Mesendoderm (in vitro differentiated cells): ENCODE measurements around the gene RAB20.

Experiments
- DNase-seq: peaks from one replicate; pipeline ENCODE4 v3.0.0; 2013
- H2AK5ac ChIP-seq: 2 replicates; pipeline ENCODE4 v1.6.1; 2013; ENCODE audit warnings: low read length, inconsistent platforms
- H2BK120ac ChIP-seq: 2 replicates; pipeline ENCODE4 v1.6.1; 2013; ENCODE audit warnings: low read depth, mild to moderate bottlenecking, low read length, moderate library complexity, mixed read lengths
- H2BK15ac ChIP-seq: replicated peaks from 2 replicates; pipeline ENCODE4 v1.6.1; 2013; ENCODE audit warnings: low read depth, mild to moderate bottlenecking, moderate library complexity
- H2BK5ac ChIP-seq: 2 replicates; pipeline ENCODE4 v1.6.1; 2013; ENCODE audit warnings: low read length, inconsistent platforms
- H3K18ac ChIP-seq: 2 replicates; pipeline ENCODE4 v1.6.1; 2013; ENCODE audit warnings: mild to moderate bottlenecking, low read length, mixed read lengths
- H3K23ac ChIP-seq: one replicate; pipeline ENCODE4 v1.6.1; 2013; ENCODE audit warnings: low read length
- H3K27ac ChIP-seq: 2 replicates; pipeline ENCODE4 v1.5.1; 2013; ENCODE audit warnings: low read depth, mild to moderate bottlenecking, inconsistent platforms, low read length, moderate library complexity
- H3K27me3 ChIP-seq: 2 replicates; pipeline ENCODE4 v1.6.1; 2013; ENCODE audit warnings: low read length, control low read depth, mild to moderate bottlenecking, inconsistent platforms; ENCODE audit not compliant: insufficient read depth, poor library complexity
- H3K36me3 ChIP-seq: 2 replicates; pipeline ENCODE4 v1.6.1; 2013; ENCODE audit warnings: low read length, inconsistent platforms; ENCODE audit not compliant: control insufficient read depth, insufficient read depth
- H3K4ac ChIP-seq: one replicate; pipeline ENCODE4 v1.6.1; 2013; ENCODE audit warnings: low read depth, mild to moderate bottlenecking, low read length, moderate library complexity
- H3K4me1 ChIP-seq: 2 replicates; pipeline ENCODE4 v1.6.1; 2013; ENCODE audit warnings: low read depth, low read length, inconsistent platforms; ENCODE audit not compliant: control insufficient read depth
- H3K4me2 ChIP-seq: 2 replicates; pipeline ENCODE4 v1.6.1; 2013; ENCODE audit warnings: low read length
- H3K4me3 ChIP-seq: 2 replicates; pipeline ENCODE4 v1.5.1; 2013; ENCODE audit warnings: mild to moderate bottlenecking, low read length
- H3K56ac ChIP-seq: one replicate; pipeline ENCODE4 v1.6.1; 2013; ENCODE audit warnings: low read length
- H3K79me1 ChIP-seq: 2 replicates; pipeline ENCODE4 v1.6.1; 2013; ENCODE audit warnings: low read length, inconsistent platforms
- H3K79me2 ChIP-seq: 2 replicates; pipeline ENCODE4 v1.6.1; 2013; ENCODE audit warnings: mild to moderate bottlenecking, low read length; ENCODE audit not compliant: control insufficient read depth, insufficient read depth
- H3K9ac ChIP-seq: 2 replicates; pipeline ENCODE4 v1.6.1; 2013; ENCODE audit warnings: low read length, inconsistent platforms
- H4K5ac ChIP-seq: one replicate; pipeline ENCODE4 v1.6.1; 2013; ENCODE audit warnings: low read length
- H4K8ac ChIP-seq: one replicate; pipeline ENCODE4 v1.6.1; 2013; ENCODE audit warnings: low read depth, mild to moderate bottlenecking, control low read depth, low read length, moderate library complexity
- WGBS: extraction: QIAGEN DNeasy Blood & Tissue Kit; methylation state at CpG from one replicate; pipeline ENCODE4 v1.1.7; 2013; ENCODE audit warnings: low lambda C conversion rate, missing lambda C conversion rate; ENCODE audit not compliant: insufficient coverage; ENCODE audit errors: extremely low coverage; 5-methylcytosine and 5-hydroxymethylcytosine counted together

RAB20 gene

DNA sequence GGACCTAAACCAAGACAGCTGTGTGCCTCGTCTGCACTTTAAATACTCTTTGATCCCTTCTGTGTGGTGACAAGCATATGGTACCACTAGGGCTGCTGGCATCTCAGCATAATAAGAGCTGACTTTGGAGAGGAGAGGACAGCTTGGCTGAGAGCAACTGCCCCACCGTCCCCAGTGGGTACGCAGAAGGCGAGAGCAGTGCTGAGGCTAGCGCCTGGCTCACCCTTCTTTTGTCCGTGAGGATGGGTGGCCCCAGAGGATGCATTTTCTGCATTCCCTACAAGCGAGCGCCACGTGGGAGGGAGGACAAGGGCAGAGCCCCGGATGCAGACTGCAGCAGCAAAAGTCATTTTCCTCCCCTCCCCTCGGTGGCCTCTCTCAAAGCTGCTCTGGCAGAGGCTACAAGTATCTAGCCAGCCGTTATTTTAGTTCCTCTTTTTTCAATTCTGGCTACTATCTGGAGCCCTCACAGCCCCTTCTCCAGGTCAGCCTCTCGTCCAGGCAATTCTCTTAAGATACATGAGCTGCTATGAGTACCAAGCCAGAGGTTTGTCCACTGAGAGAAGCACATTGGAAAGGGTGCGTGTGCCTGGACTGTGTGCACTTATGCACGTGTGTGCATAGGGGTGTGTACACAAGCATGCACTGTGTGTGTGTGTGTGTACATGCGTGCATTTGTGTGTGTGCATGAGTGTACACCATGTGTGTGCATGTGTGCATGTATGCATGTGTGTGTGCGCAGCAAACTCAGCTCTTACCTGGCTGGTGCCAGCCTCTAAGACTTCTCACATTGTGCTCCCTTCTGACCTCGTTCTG is 51.3 kb downstream of the RAB20 start:
- Histone ChIP-seq H3K56ac (no peak overlapping the region), H3K4me2 (no peak overlapping the region), H2BK5ac (no peak overlapping the region), H3K4me1 (no peaks in the 10 kb centered on the region), H3K79me1 (no peaks in the 10 kb centered on the region), H3K4ac (no peak overlapping the region), H4K8ac (no peak overlapping the region), H3K4me3 (no peak overlapping the region), H2AK5ac (no peak overlapping the region), H3K9ac (no peak overlapping the region), H2BK120ac (no peak overlapping the region), H3K27me3 (no peaks in the 10 kb centered on the region), H2BK15ac (no peak overlapping the region), H3K27ac (no peak overlapping the region), H4K5ac (no peak overlapping the region), H3K36me3 (peaks cover 2% of the 10 kb centered on the region), H3K18ac (no peak overlapping the region), H3K79me2 (no peaks in the 10 kb centered on the region), H3K23ac (no peak overlapping the region)
- WGBS: no CpG with 5 or more reads among the region's 18 CpGs
- peak; percentile 43 for DNase-seq

DNA sequence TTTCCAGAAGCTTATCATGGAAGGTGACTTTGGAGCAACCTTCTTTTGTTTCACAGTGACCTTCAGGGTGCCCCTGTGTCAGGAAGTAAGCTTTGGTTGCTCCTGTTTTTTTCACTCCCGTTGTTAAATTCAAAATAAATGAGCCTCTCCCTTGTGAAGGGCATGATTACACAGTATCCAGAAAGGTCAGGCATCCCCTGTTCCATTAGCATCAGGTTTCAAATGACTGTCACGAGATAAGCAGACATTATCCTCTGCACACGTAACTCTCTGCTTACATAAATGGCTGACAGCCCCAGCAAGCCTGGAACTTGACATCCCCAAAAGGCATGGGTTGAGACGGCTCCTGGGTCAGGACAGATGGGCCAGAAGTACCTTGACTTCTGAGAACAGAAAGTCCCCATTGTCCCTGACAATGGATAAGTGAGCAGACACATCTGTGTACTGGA is 52.0 kb downstream of the RAB20 start:
- no peak overlapping the region for H3K9ac ChIP-seq
- no peaks in the 10 kb centered on the region for H3K79me1 ChIP-seq
- H3K4ac ChIP-seq: no peak overlapping the region
- DNase-seq: no peak
- H2BK15ac ChIP-seq: no peak overlapping the region
- no peak overlapping the region for H3K23ac ChIP-seq
- no peak overlapping the region for H3K4me2 ChIP-seq
- no peak overlapping the region for H2AK5ac ChIP-seq
- H3K56ac ChIP-seq: no peak overlapping the region
- H3K18ac ChIP-seq: no peak overlapping the region
- no peak overlapping the region for H2BK120ac ChIP-seq
- no peak overlapping the region for H4K8ac ChIP-seq
- H3K4me1 ChIP-seq: no peaks in the 10 kb centered on the region
- no peak overlapping the region for H3K27ac ChIP-seq
- no peak overlapping the region for H4K5ac ChIP-seq
- H3K79me2 ChIP-seq: no peaks in the 10 kb centered on the region
- no peak overlapping the region for H2BK5ac ChIP-seq
- no CpG with 5 or more reads among the region's 4 CpGs for WGBS
- peaks cover 2% of the 10 kb centered on the region for H3K36me3 ChIP-seq
- H3K27me3 ChIP-seq: no peaks in the 10 kb centered on the region
- no peak overlapping the region for H3K4me3 ChIP-seq

DNA sequence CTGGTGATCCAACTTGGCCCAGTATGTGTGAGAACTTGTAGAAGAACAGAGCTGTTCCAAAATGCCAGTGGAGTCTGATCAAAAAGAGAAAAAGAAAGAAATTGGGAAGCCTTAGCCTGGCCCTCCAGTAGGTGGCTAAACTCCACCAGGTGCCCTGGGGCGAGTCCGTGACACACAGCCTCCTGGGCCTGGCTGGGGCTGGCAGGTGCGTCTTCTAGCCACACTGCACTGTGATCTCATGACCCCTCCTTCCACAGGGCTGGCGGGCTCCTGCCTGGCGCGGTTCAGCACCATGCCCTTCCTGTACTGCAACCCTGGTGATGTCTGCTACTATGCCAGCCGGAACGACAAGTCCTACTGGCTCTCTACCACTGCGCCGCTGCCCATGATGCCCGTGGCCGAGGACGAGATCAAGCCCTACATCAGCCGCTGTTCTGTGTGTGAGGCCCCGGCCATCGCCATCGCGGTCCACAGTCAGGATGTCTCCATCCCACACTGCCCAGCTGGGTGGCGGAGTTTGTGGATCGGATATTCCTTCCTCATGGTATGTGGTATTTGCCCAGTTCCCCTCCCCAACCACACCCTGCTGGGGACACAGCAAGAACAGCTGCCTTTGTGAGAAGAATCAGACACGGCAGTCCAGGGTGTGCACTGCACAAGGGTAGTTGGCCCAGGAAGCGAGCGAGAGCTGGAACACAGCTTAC is 53.7 kb downstream of the RAB20 start:
- Histone ChIP-seq H4K5ac (no peak overlapping the region), H3K79me1 (no peaks in the 10 kb centered on the region), H3K18ac (no peak overlapping the region), H3K4me3 (no peak overlapping the region), H3K4me1 (no peaks in the 10 kb centered on the region), H3K79me2 (no peaks in the 10 kb centered on the region), H2BK120ac (no peak overlapping the region), H3K27me3 (no peaks in the 10 kb centered on the region), H3K27ac (no peak overlapping the region), H2BK5ac (no peak overlapping the region), H2AK5ac (no peak overlapping the region), H3K23ac (no peak overlapping the region), H3K4me2 (no peak overlapping the region), H3K36me3 (peaks cover 4% of the 10 kb centered on the region), H3K4ac (no peak overlapping the region), H3K56ac (no peak overlapping the region), H3K9ac (no peak overlapping the region), H4K8ac (no peak overlapping the region), H2BK15ac (no peak overlapping the region)
- WGBS: no CpG with 5 or more reads among the region's 23 CpGs
- no peak for DNase-seq

- no peak for DNase-seq
- no peak overlapping the region for H2BK15ac ChIP-seq
- H3K79me2 ChIP-seq: no peaks in the 10 kb centered on the region
- H3K56ac ChIP-seq: no peak overlapping the region
- H3K18ac ChIP-seq: no peak overlapping the region
- no peaks in the 10 kb centered on the region for H3K27me3 ChIP-seq
- H3K36me3 ChIP-seq: peaks cover 2% of the 10 kb centered on the region
- H2BK5ac ChIP-seq: no peak overlapping the region
- no peak overlapping the region for H3K4me3 ChIP-seq
- no peak overlapping the region for H4K8ac ChIP-seq
- H2BK120ac ChIP-seq: no peak overlapping the region
- no peak overlapping the region for H3K4ac ChIP-seq
- no peak overlapping the region for H3K27ac ChIP-seq
- H2AK5ac ChIP-seq: no peak overlapping the region
- no peak overlapping the region for H3K4me2 ChIP-seq
- H3K9ac ChIP-seq: no peak overlapping the region
- H3K23ac ChIP-seq: no peak overlapping the region
- H3K4me1 ChIP-seq: no peaks in the 10 kb centered on the region
- no peak overlapping the region for H4K5ac ChIP-seq
- WGBS: no CpG with 5 or more reads among the region's 17 CpGs
- H3K79me1 ChIP-seq: no peaks in the 10 kb centered on the region
These were observed 54.5 kb downstream of the RAB20 start for GRCh38 chr13:110506859-110507566.

- no peak overlapping the region for H3K4me3 ChIP-seq
- H3K4me2 ChIP-seq: no peak overlapping the region
- H3K23ac ChIP-seq: no peak overlapping the region
- H3K18ac ChIP-seq: no peak overlapping the region
- H3K79me1 ChIP-seq: no peaks in the 10 kb centered on the region
- H3K79me2 ChIP-seq: no peaks in the 10 kb centered on the region
- WGBS: no CpG with 5 or more reads among the region's 18 CpGs
- no peak for DNase-seq
- H3K27ac ChIP-seq: no peak overlapping the region
- H4K5ac ChIP-seq: no peak overlapping the region
- no peaks in the 10 kb centered on the region for H3K27me3 ChIP-seq
- H3K9ac ChIP-seq: no peak overlapping the region
- no peak overlapping the region for H3K56ac ChIP-seq
- no peak overlapping the region for H2AK5ac ChIP-seq
- H2BK15ac ChIP-seq: no peak overlapping the region
- no peak overlapping the region for H4K8ac ChIP-seq
- H2BK120ac ChIP-seq: no peak overlapping the region
- H3K4me1 ChIP-seq: no peaks in the 10 kb centered on the region
- H2BK5ac ChIP-seq: no peak overlapping the region
- H3K36me3 ChIP-seq: peaks cover 2% of the 10 kb centered on the region
- H3K4ac ChIP-seq: no peak overlapping the region
These were observed 55.1 kb downstream of the RAB20 start for GRCh38 chr13:110506396-110506795.
